NCI-H146 treated with DMSO at 0.1 percent for 48 hours (cell line): ENCODE results near the gene P3H2.

ENCODE experiments used
- DNase-seq: peaks from one replicate; lab custom pipeline; 2025; ENCODE audit not compliant: unreplicated experiment; lab: John Stamatoyannopoulos, UW

The P3H2 gene

DNA sequence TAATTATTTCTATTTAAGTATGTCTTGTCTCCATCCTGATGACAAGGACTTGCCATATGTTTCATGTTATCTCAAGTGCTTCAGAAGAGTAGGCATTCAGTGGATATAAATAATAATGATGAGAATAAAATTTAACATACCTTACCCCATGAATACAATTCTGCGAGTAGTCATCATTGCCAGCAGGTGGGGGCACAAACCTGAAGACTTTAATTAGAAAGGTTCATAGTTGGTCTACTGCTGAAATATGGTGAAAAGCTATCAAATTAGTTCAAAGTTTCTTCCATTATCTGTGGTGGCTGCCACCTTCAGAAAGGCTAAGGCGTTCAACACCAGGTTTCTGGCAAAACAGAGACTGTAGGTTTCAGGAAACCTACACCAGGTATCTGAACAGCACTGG, 100.9 kb downstream of the P3H2 start:
- no peak for DNase-seq

DNA sequence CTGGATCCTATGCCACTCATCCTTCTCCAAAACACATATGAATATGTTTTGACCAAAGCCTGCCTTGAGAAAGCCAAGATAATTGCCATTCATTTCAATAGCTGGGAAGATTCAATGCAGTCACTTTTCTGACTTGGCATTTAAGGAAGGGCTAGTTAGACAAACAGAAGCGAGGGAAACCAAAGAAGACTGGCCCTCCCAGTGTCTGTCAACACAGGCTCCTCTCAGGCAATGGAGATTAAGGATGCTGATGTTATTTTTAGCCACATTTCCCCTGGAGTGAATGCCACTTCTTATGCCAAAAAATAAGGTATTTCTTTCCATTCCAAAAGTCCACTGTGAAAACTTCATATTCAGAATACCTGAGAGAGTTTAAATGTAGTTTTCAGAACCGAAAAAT, 101.7 kb downstream of the P3H2 start:
- DNase-seq, result no peak

DNA sequence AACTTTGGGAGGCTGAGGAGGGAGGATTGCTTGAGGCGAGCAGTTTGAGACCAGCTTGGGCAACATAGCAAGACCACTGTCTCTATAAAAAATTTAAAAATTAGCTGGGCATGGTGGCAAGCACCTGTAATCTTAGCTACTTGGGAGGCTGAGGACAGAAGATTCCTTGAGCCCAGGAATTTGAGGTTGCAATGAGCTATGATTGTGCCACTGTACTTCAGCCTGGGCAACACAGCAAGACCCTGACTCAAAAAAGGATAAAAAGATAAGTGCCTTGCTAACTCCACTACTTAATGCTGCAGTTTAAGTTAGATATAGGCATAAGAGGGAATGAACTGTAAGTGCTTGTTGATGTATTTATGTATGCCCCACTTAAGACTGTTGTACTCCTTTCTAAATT, 102.2 kb downstream of the P3H2 start:
- DNase-seq, result no peak

DNA sequence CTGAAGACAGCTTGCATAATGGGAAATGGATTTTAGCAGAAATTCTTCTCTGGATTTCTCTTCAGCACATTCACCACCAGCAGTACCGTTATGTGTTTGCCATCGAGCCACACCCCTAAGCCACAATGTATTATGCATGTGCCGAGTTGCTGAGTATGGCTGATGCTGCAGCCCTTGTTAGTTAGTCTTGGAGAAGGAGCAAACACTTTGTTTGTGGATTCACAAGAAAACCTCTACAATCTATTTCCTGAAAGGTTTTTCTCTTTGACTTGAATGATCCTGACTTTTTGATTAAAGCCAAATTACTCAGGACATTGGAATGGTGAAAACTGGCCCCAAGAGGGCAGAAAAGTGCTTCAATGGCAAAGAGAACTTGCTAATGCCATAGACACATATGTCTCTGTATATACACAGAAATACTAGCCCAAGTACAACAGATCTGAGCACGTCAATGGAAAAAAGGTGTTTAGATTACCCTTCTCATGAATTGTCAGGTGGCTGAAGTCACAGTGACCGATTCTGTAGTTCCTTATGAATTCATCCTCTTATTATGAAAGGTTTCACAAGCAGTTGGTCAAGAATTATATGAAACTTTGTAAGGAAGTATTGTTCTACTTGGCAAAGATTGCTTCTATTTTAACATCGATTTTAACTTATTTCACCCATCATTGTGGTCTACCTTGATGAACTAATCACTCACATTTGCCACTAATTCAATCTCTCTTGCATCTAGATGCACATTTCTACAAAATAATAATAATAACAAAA, 103.0 kb downstream of the P3H2 start:
- DNase-seq, result no peak

DNA sequence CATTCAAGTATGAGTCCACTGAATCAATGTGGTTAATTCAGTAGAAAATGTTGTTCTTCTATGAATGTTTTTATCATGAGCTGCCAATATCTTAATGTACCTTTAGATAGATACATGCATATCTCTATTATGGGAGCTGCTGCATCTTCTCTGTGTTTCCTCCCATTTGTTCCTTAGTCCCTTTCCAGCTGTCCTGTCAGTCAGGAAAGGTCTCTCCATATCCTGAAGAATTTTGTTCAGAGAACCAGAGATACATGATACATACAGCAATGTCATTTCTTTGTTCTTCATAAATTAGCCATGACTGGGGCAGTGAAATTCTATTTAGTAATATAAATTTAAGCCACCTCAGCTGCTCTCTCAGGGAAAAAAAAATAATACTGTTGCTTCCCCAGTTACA, 103.7 kb downstream of the P3H2 start:
- DNase-seq, result no peak

DNA sequence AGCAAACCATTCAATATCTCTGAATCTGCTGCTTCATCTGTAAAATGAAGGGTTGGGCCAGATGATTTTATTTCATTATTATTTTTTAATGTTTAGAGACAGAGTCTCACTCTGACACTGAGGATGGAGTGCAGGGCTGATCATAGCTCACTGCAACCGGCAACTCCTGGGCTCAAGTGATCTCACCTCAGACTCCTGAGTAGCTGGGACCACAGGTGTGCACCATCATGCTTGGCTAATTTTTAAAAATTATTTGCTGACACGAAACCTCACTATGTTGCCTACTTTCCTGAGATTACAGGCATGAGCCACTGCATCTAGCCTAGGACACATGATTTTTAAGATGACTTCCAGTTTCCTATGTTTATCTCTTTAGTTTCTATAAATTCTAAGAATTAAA, 105.8 kb downstream of the P3H2 start:
- DNase-seq, result no peak

DNA sequence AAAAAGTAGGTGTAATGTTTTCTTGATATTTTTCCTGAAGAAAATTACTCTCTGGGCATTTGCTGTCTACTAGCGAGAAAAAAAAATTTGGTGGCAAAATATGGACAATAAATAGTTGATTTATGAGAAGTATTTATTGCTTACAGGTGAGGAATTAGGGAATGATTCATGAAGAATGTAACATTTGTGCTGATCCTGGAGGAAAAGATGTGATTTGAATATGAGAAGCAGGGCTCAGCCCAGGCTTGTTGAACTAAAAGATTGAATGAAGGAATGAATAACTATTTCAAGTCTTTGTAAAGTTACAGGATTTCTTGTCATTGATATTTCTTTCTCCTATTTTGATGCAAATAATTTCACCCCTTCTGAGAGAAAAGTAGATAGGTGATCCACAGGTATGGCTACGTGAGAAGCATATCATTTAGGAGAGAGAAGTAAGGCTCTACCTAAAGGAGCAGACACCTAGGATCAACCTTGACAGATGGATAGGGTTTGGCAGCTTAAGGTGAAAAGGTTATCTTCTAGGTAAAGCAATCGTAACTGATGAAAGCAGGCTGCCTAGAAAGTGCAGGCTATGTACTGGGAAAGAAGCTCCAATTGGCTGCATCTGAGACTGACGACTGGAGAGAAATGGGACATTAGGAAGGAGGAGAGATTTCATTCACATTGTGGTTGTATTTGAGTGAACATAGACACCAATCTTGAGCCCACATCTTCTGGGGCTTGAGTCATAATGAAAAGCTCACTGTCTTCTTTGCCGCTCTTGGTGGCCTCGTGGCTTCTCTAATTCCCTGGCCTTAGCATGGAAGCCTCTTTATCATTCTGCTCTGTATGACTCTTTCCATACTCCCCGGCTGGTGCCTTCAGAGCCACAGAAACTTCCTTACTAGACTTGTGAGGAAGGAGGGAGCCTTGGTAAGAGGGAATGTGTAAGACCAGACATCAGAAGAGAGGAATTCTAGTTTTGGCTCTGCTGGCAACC, 106.5 kb downstream of the P3H2 start:
- no peak for DNase-seq

DNA sequence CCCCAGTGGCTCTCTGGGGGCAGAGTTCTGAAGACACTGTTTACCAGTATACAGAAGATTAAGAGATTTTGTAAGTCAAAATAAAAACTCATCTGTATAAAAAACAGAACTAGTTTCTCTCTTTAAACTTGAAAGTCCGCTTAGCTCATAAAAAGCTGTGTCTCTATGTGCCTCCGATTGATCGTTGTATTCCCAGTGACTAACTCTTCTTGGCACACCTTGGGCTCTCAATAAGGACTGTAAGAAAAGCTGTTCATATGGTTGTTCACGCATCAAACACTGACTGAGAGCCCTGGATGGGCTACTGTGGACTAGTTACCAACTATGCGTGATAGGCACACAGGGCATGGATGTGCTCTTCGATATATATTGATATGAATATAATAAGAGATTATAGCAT, 107.9 kb downstream of the P3H2 start:
- DNase-seq, result no peak

DNA sequence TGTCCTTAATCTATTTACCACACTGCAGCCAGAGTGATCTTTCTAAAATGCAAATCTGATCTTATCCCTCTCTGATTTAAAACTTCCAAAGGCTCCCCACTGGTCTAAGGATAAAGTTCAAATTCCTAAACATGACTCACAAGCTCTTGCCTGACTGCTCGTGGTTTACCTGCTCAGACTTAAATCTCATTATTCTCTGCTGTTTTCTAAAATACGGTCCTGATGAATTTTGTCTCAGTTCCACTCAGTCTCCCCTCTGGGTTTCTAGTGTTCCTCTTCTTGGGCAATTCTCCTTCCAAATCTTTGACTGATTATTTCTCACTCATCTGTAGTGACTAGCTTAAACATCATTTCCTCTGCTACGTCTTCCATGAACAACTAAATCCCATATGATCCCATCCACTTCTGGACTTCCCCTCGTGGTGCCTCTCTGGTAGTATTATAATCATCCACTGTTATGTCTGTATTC, 108.3 kb downstream of the P3H2 start:
- no peak for DNase-seq

DNA sequence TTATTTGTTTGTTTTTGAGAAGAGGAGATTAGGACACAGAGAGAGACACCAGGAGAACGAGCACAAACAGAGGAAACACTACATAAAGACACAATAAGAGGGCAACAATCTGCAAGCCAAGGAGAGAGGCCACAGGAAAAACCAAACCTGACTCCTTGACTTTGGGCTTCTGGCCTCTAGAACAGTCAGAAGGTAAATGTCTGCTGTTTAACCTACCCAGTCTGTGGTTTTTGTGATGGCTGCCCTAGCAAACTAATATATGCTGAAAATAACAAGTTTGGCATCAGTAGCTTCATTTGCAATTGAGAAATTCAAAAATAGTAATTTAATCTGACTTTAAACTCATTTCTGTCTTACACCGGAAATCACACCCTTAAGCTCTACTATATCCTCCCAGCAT, 110.2 kb downstream of the P3H2 start:
- no peak for DNase-seq

DNA sequence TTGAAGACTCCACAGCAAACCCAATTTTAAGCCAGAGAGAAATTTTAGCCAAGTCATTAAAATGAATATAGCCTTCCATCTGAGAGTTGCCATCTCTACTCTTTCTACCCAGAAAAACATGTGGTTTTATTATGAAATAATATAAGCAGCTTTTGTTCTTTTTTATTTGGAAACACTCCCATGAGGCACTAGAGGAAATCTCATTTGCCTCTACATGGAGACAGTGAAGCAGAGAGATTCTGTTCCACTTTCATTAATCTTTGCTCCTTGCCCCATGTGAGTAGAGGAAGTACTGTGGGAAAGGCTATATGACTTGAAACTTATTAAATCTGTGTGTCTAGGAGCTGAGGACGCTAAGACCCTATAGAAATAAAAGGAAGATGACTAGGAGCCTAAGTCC, 111.1 kb downstream of the P3H2 start:
- no peak for DNase-seq

DNA sequence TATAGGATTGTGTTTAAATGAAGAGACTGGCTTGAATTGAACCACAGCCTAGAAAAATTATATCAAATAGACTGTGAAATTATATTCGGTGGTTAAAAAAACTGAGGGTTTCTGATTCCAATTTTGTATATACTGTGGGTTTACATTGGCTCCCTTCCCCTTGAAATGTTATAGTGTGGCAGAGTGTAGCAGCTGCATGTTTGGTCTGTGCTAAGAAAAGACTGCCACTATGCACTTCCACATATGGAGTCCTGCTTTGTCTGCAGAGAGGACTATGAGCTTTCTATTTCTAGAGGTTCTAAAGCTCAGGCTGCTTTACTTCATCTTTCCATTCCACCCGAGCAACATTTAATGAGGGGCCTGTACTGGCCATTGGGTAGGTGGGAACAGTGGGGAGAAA, 112.3 kb downstream of the P3H2 start:
- no peak for DNase-seq

DNA sequence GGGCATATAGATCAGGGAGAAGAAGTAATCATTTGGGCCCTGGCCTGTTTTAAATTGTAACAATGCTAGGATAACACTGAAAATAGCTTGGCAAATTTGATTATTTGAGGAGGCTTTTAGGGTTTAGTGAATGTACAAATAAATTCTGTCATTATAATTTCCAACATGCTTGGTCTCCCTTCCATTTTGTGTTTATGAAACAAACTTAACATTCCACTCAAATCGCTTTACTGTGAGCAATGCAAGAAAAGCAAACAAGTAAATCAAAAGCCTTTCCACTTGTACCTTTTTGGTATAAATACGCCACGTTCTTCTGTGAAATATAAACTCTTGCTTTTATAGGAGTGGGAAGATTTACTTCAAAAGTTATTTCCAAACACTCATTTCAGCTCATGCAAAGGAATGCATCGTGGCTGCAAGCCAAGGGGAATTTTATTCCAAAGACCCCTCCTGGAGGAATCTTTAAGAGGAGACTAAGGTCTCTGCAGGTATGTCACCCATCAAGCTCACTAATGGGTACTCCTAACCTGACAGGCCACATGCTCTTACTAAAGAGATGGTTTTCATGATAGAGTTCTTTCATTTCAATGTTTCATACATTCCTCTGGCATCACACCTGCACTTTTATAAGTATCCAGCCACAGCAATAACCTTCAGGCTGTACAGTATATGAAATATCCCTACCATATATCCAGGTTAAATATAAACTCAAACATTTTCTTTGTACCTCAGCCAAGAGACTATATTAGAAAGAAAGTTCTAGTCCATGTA, 115.2 kb downstream of the P3H2 start:
- no peak for DNase-seq

DNA sequence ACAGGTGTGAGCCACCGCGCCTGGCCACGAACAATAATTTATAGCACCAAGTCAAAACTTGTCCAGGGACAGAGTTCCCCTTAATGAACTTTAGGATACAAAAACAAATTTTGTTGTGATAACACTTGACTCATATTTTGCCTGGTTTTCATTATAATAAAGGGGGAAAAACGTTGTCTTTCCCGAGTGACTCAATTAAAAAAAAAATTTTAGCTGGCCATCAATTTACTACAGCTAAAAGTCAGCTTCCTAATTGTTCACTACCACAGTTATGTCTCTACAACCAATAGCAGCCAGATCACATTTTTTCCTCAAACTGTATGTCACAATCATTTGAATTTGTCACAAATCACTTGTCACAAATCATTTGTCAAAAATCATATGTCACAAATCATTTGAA, 116.0 kb downstream of the P3H2 start:
- no peak for DNase-seq

DNA sequence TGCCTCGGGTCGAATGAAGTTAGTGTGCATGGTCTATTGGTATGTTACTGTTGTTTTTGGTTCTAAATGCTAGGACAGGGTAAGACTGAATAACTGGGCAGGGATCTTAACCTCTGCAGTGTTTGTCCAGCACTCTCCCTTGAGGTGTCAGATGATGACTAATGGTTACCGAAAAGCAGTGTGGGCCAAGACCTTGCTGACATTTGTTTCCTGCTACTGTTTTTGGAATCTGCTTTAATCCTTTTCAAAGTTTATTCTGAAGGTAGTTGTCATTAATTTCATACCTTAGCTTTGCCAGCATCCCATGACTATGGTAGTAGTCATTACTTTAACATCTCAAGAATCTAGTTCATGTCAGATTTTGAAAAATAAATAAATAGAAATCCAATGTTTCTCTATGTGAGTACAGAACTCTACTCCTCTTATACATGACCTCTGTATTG, 117.0 kb downstream of the P3H2 start:
- no peak for DNase-seq

DNA sequence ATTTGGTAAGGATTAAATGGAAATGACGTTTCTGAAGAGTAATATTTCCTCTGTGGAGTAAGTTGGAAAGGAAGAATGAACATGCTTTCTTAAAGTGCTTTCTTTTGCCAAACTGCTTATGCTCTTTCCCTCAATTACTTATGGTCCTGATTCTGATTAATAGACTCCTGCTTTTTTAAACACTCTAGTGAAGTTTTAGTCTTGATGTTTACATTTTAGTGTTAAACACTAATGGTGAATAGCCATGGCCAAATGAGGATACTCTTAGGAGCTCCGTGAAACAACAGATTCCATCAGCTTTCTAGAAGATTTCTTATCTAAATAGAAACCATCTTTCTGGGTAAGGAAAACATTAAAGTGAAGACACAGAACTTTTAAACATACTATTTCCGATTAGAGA, 117.6 kb downstream of the P3H2 start:
- no peak for DNase-seq

DNA sequence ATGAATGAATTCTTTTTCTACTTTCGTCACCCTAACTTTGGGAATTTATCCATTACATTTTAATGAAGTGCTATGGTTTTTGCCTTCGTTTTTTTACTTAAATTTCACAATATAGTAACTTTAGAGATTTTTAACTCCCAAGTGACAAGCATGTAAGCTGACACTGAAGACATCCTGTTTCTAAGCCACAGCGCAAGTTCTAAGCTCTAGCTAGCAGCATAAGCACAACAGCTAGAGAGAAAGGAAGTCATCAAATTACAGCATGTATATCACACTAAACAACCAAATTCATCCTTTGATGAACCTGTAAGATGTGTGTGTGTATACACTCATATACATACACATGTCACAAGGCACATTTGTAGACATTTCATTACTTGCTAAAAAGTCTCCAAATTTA, 119.3 kb downstream of the P3H2 start:
- DNase-seq, result no peak

DNA sequence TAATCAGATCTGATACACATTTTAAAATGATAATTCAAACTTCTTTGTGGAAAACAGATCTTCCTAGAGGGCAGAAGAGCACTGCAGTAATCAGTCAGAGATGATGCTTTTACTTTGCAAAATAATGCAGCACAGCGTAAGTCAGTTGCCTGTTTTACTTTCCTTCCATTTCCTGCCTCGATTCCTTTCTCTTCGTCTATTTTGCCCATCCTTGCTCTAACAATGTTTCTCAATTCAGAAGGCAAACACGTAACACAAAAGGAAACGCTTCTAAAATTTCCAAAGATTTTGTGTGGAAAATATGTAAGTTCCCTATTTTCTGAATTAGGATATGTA, 119.9 kb downstream of the P3H2 start:
- DNase-seq, result no peak

DNA sequence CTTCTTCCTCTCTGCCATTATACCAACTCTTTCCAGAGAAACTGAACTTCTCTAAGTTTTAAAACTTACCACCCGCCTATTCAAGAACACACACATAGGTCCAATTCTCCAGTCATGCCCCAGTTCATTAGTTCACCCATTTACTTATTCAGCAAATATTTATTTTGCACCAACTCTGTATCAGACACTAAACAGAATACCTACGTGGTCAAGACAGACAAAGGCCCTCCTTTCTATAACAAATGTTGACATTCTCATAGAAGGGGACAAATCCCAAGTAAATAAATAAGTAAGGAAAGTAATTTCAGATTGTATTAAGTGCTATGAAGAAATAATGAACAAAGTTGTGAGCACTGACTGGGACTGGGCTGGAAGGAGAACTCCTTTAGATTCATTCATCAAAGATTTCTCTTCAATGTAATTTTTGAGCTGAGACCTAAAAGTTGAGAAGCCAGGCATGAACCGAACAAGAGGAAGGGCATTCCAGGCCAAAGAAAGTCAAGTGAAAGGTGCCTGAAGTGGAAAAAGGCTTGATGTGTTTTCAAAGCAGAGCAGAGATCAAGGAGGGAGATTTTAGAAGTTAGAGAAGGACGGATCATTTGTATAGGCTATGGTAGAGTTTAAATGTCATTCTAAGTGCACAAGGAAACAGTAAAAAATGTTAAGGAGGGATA, 120.4 kb downstream of the P3H2 start:
- no peak for DNase-seq

DNA sequence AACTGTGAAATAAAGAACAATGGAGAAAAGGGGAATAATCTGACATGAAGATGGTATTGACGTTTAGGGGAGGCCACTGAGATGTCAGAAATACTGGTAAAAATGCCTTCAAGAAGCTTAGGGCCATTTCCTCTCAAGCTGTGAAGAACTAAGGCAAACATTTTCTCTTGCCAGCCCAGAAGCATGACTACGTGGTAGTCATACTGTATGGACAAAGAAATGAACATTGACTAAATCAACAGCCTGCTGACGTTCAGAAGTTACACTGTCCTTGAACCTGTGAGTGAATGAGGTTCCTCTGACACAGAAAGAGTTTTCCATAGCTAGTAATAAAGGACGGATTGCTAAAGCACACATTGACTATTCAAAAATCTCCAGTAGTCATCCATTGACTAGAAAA, 121.0 kb downstream of the P3H2 start:
- no peak for DNase-seq

DNA sequence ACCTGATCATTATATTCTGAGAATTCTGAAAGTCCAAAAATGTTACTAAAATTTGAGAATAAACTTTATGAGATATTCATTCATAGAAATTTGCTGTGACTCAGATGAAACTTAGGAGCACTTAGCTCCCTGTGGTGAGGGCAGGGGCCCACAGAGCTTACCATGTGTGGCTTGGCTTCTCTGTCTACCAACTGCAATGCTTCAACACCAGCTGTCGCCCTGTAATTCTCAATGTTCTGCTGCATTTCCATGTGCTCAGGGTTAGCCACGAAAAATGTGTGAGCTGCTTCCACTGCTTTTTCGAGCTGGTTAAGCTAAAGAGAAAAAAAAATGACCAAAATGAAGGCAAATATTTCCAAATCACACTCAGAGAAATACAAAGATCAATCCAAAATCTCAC, 125.6 kb downstream of the P3H2 start:
- no peak for DNase-seq
